HEK293T (cell line): Measurements from ENCODE around the gene UGT1A6.
"Not testable (repeated sequence)": the region's sequence is repeated elsewhere in the genome, so short reads cannot be mapped to it uniquely, and the experiment has no call there.

ENCODE experiments used
- CTCF ChIA-PET: fragments of 350-600 bp; formaldehyde crosslinking; extraction: SDS; loops from one replicate; lab custom pipeline; 2021; ENCODE audit warnings: antibody characterized with exemption, inconsistent platforms; lab: Yijun Ruan, JAX
- POLR2A ChIA-PET: fragments of 350-600 bp; formaldehyde crosslinking; extraction: SDS; loops from one replicate; lab custom pipeline; 2020; ENCODE audit warnings: antibody characterized with exemption, inconsistent platforms; lab: Yijun Ruan, JAX
- DNase-seq: peaks from one replicate; pipeline ENCODE4 v3.0.0; 2012; ENCODE audit warnings: mixed read lengths; ENCODE audit errors: extremely low spot score
- ARNT ChIP-seq: fragments of 450-650 bp; IDR thresholded peaks from 2 replicates; pipeline ENCODE4 v1.6.1; 2017; ENCODE audit warnings: mild to moderate bottlenecking
- BHLHE40 ChIP-seq: fragments of 450-650 bp; IDR thresholded peaks from 2 replicates; pipeline ENCODE4 v1.6.1; 2016; ENCODE audit warnings: mild to moderate bottlenecking, moderate library complexity, borderline replicate concordance
- CTBP1 ChIP-seq: fragments of 450-650 bp; IDR thresholded peaks from 2 replicates; pipeline ENCODE4 v1.6.1; 2016; ENCODE audit warnings: borderline replicate concordance
- ELF4 ChIP-seq: fragments of 450-650 bp; IDR thresholded peaks from 2 replicates; pipeline ENCODE4 v1.6.1; 2017; ENCODE audit warnings: antibody characterized with exemption
- FOXA1 ChIP-seq: fragments of 450-650 bp; IDR thresholded peaks from 2 replicates; pipeline ENCODE4 v1.6.1; 2016; ENCODE audit warnings: mild to moderate bottlenecking
- FOXK2 ChIP-seq: fragments of 450-650 bp; IDR thresholded peaks from 2 replicates; pipeline ENCODE4 v1.6.1; 2016; ENCODE audit warnings: mild to moderate bottlenecking
- FOXM1 ChIP-seq: fragments of 450-650 bp; IDR thresholded peaks from 2 replicates; pipeline ENCODE4 v1.6.1; 2017; ENCODE audit warnings: mild to moderate bottlenecking, borderline replicate concordance
- HDGF ChIP-seq: fragments of 450-650 bp; IDR thresholded peaks from 2 replicates; pipeline ENCODE4 v1.6.1; 2017; ENCODE audit warnings: antibody characterized with exemption, borderline replicate concordance
- L3MBTL2 ChIP-seq: fragments of 450-650 bp; conservative IDR thresholded peaks from 2 replicates; pipeline ENCODE4 v1.6.1; 2016; ENCODE audit warnings: mild to moderate bottlenecking
- LEF1 ChIP-seq: fragments of 450-650 bp; IDR thresholded peaks from 2 replicates; pipeline ENCODE4 v1.6.1; 2017; ENCODE audit warnings: mild to moderate bottlenecking, borderline replicate concordance
- NFRKB ChIP-seq: fragments of 450-650 bp; IDR thresholded peaks from 2 replicates; pipeline ENCODE4 v1.6.1; 2016; ENCODE audit warnings: mild to moderate bottlenecking, moderate library complexity
- PKNOX1 ChIP-seq: fragments of 450-650 bp; IDR thresholded peaks from 2 replicates; pipeline ENCODE4 v1.6.1; 2016
- SP1 ChIP-seq: fragments of 450-650 bp; IDR thresholded peaks from 2 replicates; pipeline ENCODE4 v1.6.1; 2017
- SUZ12 ChIP-seq: fragments of 450-650 bp; IDR thresholded peaks from 2 replicates; pipeline ENCODE4 v1.6.1; 2016; ENCODE audit warnings: mild to moderate bottlenecking
- TARDBP ChIP-seq: fragments of 450-650 bp; IDR thresholded peaks from 2 replicates; pipeline ENCODE4 v1.6.1; 2016
- ZNF384 ChIP-seq: fragments of 450-650 bp; IDR thresholded peaks from 2 replicates; pipeline ENCODE4 v1.6.1; 2016

Gene UGT1A6

GRCh38 chr2:233718552-233718951 is 25.9 kb downstream of the UGT1A6 start, which contains the start of gene UGT1A4:
UGT1A4 (plus strand) TSS chr2:233718736; CDS start chr2:233718821, 85 bp downstream.
- no peak for DNase-seq
- POLR2A ChIA-PET: no interaction called here
- TF ChIP-seq BHLHE40 (no peak), ZNF384 (no peak), SUZ12 (no peak), CTBP1 (no peak), FOXA1 (no peak), ARNT (no peak), L3MBTL2 (no peak)
- CTCF ChIA-PET: no interaction called here

GRCh38 chr2:233728723-233729301 is 36.1 kb downstream of the UGT1A6 start, which contains the start of gene UGT1A3:
UGT1A3 (plus strand) TSS chr2:233729042; CDS start chr2:233729127, 85 bp downstream.
- CTCF ChIA-PET: no interaction called here
- TF ChIP-seq FOXK2 (no peak), L3MBTL2 (no peak), TARDBP (no peak)
- DNase-seq: no peak
- POLR2A ChIA-PET: no interaction called here

GRCh38 chr2:233736868-233737653 is 44.4 kb downstream of the UGT1A6 start:
- CTCF ChIA-PET, DNase-seq, POLR2A ChIA-PET: not testable (repeated sequence)

- POLR2A ChIA-PET: no interaction called here
- TF ChIP-seq NFRKB (no peak), CTBP1 (no peak), ELF4 (no peak), L3MBTL2 (no peak), FOXA1 (no peak), LEF1 (no peak)
- no peak for DNase-seq
- CTCF ChIA-PET: no interaction called here
Measured at GRCh38 chr2:233740870-233741269, 48.2 kb downstream of the UGT1A6 start.

GRCh38 chr2:233743464-233744259 is 51.0 kb downstream of the UGT1A6 start:
- TF ChIP-seq SUZ12 (no peak), TARDBP (no peak), SP1 (no peak), ZNF384 (no peak), LEF1 (no peak), FOXK2 (no peak), FOXM1 (no peak), PKNOX1 (no peak), ARNT (no peak), ELF4 (no peak), NFRKB (no peak), L3MBTL2 (no peak), BHLHE40 (no peak), FOXA1 (no peak), CTBP1 (no peak), HDGF (no peak)
- ChIA-PET POLR2A (no interaction called here), CTCF (no interaction called here)
- no peak for DNase-seq

- CTCF ChIA-PET: no interaction called here
- TF ChIP-seq HDGF (no peak), CTBP1 (no peak), SP1 (no peak), LEF1 (no peak), ELF4 (no peak), TARDBP (no peak)
- POLR2A ChIA-PET: no interaction called here
- DNase-seq: no peak
Measured at GRCh38 chr2:233745073-233745755, 52.5 kb downstream of the UGT1A6 start.

GRCh38 chr2:233745838-233746237 is 53.1 kb downstream of the UGT1A6 start:
- DNase-seq, POLR2A ChIA-PET, CTCF ChIA-PET: not testable (repeated sequence)
